ENCODE results near the gene GJB5. TPM values are rescaled to one million over a fixed set of nuclear protein-coding genes. Genes with fewer than 3 reads are reported as not detected.

Gene GJB5
- total and polyA plus RNA-seq, 2 of the 8 experiments (the other 6 are each of a cell fraction or from before 2014, with no cell fraction given) = 0.86 to 3.1 TPM

DNA sequence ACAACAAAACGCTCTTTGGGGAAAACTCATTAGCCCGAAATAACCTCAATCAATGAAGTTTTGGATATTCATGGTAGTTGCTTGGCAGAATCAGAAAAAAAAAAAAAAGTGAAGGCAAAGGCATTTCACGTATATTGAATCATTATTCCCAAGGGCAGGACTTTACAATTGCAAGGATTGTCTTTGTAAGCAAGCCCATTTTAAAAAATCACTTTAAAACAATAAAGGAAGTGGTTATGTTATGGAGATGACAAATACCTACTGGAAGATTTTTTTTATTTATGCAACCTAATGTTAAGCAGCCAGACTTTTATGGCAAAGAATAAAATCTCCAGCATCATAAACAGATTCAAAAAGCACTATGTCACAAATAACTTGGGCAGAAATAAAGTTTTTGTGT is 14.0 kb downstream of the GJB5 start:
- Histone ChIP-seq H3K36me3 (ENCODE audit: control insufficient read depth in 2 of 4, insufficient read depth in 4 of 4, low read length in 3 of 4) (no peaks in the 10 kb centered on the region), H4K8ac (ENCODE audit: extremely low read depth, insufficient read depth, low read length) (no peak overlapping the region), H4K20me1 (replicated peaks in 1 of 2; ENCODE audit: control insufficient read depth in 1 of 2, insufficient read depth in 2 of 2, low read length in 2 of 2) (no peaks in the 10 kb centered on the region), H3K79me2 (ENCODE audit: control insufficient read depth in 1 of 2, insufficient read depth in 2 of 2, low read length in 2 of 2) (no peaks in the 10 kb centered on the region), H4K91ac (replicated peaks; ENCODE audit: insufficient read length, low read length) (no peak overlapping the region), H3K18ac (ENCODE audit: extremely low read depth, low read length) (no peak overlapping the region), H3K4me1 (replicated peaks in 1 of 4; ENCODE audit: control insufficient read depth in 3 of 4, insufficient read depth in 4 of 4, low read length in 3 of 4) (0 out of 7 replicates have a peak, but pooled peaks cover 0 to 2% (median 0%) of the 10 kb centered on the region in 4 experiments), H3K27me3 (replicated peaks in 1 of 4; ENCODE audit: control insufficient read depth in 3 of 4, extremely low read depth in 1 of 4, insufficient read depth in 3 of 4, low read length in 3 of 4) (0 out of 7 replicates have a peak, but pooled peaks cover 0 to 4% (median 0%) of the 10 kb centered on the region in 4 experiments), H3K23ac (ENCODE audit: insufficient read length) (no peak overlapping the region), H3K9ac (replicated peaks in 1 of 4; ENCODE audit: extremely low read depth in 1 of 4, low read depth in 3 of 4, low read length in 3 of 4) (no peak overlapping the region), H2BK120ac (replicated peaks; ENCODE audit: low read depth, low read length) (no peak overlapping the region), H3K23me2 (ENCODE audit: low read depth, low read length) (0 out of 2 replicates have a peak, but pooled peaks cover 2% of the 10 kb centered on the region), H2BK12ac (ENCODE audit: low read depth, low read length) (no peak overlapping the region), H3K79me1 (ENCODE audit: low read depth, low read length) (no peaks in the 10 kb centered on the region), H2BK20ac (ENCODE audit: low read length) (no peak overlapping the region), H3K14ac (ENCODE audit: insufficient read length) (no peak overlapping the region), H2AK5ac (ENCODE audit: low read depth, low read length) (no peak overlapping the region), H3K4me3 (ENCODE audit: extremely low read depth in 1 of 4, insufficient read depth in 2 of 4, low read depth in 3 of 4, low read length in 4 of 4) (no peak overlapping the region), H3K4me2 (ENCODE audit: insufficient read depth in 1 of 2, low read depth in 2 of 2, low read length in 2 of 2) (no peak overlapping the region), H2AFZ (ENCODE audit: low read length) (no peak overlapping the region), H3K27ac (ENCODE audit: low read depth, low read length) (no peak overlapping the region), H2BK15ac (ENCODE audit: low read length) (no peak overlapping the region), H4K5ac (ENCODE audit: insufficient read length, low read depth, low read length) (no peak overlapping the region), H2BK5ac (ENCODE audit: low read depth, low read length) (no peak overlapping the region), H3K4ac (replicated peaks; ENCODE audit: insufficient read length, low read depth, low read length) (no peak overlapping the region), H3K56ac (replicated peaks; ENCODE audit: insufficient read length, low read depth, low read length) (no peak overlapping the region), H3K9me3 (ENCODE audit: insufficient read depth in 2 of 2, low read depth in 1 of 2, low read length in 1 of 2) (no peaks in the 10 kb centered on the region)
- WGBS, 2 experiments (ENCODE audit: extremely low coverage in 1 of 2, insufficient coverage in 1 of 2, insufficient read length in 1 of 2, insufficient replicate concordance in 2 of 2, low coverage in 1 of 2, low lambda C conversion rate in 2 of 2, missing lambda C conversion rate in 1 of 2) = 96% methylated on average over 3 of the region's 3 CpGs; no CpG with 5 or more reads in 1 of the 2 experiments
- FAIRE-seq = no peak
- DNase-seq (ENCODE audit: low read depth in 1 of 2, low spot score in 2 of 2) = no peak
- POLR2A ChIA-PET (ENCODE audit: partially characterized antibody) = no interaction called here
- CTCF ChIA-PET (ENCODE audit: partially characterized antibody) = interaction anchor here (1.1 kb wide), 1 partner anchor 11 kb away, joined by 4 read pairs; no protein-coding TSS in a partner anchor
- TF ChIP-seq CREB1 (IDR thresholded peaks at IDR 0.05) = no peak
- no peak for TF ChIP-seq SIRT6 (IDR thresholded peaks at IDR 0.05; ENCODE audit: low read length)
- TF ChIP-seq CBX5 (IDR thresholded peaks at IDR 0.05; ENCODE audit: low read depth, low read length) = no peak
- TF ChIP-seq BRCA1 (IDR thresholded peaks at IDR 0.05; ENCODE audit: low read depth, low read length) = no peak
- TF ChIP-seq SUZ12 (IDR thresholded peaks at IDR 0.05; ENCODE audit: low read length) = no peak
- TF ChIP-seq FOSL1 (IDR thresholded peaks at IDR 0.05; ENCODE audit: insufficient read depth, low read depth, low read length) = no peak
- no peak for TF ChIP-seq CBX8 (IDR thresholded peaks at IDR 0.05; ENCODE audit: borderline replicate concordance, low read depth, low read length)
- TF ChIP-seq SRF (IDR thresholded peaks at IDR 0.05; ENCODE audit: low read depth, low read length) = no peak
- no peak for TF ChIP-seq CTBP2 (IDR thresholded peaks at IDR 0.05; ENCODE audit: borderline replicate concordance, insufficient read depth, insufficient read length, low read length)
- no peak for TF ChIP-seq HDAC6 (IDR thresholded peaks at IDR 0.05; ENCODE audit: low read depth, low read length)
- TF ChIP-seq, protein P1, sequence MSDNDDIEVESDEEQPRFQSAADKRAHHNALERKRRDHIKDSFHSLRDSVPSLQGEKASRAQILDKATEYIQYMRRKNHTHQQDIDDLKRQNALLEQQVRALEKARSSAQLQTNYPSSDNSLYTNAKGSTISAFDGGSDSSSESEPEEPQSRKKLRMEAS (IDR thresholded peaks at IDR 0.05) = no peak
- TF ChIP-seq, protein P2, sequence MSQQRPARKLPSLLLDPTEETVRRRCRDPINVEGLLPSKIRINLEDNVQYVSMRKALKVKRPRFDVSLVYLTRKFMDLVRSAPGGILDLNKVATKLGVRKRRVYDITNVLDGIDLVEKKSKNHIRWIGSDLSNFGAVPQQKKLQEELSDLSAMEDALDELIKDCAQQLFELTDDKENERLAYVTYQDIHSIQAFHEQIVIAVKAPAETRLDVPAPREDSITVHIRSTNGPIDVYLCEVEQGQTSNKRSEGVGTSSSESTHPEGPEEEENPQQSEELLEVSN (IDR thresholded peaks at IDR 0.05) = no peak
- no peak for TF ChIP-seq EGR1 (IDR thresholded peaks at IDR 0.05; ENCODE audit: borderline replicate concordance, low read depth, low read length)
- no peak for TF ChIP-seq TAF7 (optimal IDR thresholded peaks at IDR 0.05; ENCODE audit: borderline replicate concordance, low read depth, low read length)

Data from H1 (cell line).